Medulla oblongata (tissue), 1 donor: ENCODE data around the gene AVPR1B.
"Not testable (repeated sequence)": the region's sequence is repeated elsewhere in the genome, so short reads cannot be mapped to it uniquely, and the experiment has no call there.

Experiments used
- DNase-seq: peaks from one replicate; pipeline ENCODE4 v3.0.0-alpha.2; 2015; ENCODE audit errors: extremely low spot score

Gene AVPR1B

DNA sequence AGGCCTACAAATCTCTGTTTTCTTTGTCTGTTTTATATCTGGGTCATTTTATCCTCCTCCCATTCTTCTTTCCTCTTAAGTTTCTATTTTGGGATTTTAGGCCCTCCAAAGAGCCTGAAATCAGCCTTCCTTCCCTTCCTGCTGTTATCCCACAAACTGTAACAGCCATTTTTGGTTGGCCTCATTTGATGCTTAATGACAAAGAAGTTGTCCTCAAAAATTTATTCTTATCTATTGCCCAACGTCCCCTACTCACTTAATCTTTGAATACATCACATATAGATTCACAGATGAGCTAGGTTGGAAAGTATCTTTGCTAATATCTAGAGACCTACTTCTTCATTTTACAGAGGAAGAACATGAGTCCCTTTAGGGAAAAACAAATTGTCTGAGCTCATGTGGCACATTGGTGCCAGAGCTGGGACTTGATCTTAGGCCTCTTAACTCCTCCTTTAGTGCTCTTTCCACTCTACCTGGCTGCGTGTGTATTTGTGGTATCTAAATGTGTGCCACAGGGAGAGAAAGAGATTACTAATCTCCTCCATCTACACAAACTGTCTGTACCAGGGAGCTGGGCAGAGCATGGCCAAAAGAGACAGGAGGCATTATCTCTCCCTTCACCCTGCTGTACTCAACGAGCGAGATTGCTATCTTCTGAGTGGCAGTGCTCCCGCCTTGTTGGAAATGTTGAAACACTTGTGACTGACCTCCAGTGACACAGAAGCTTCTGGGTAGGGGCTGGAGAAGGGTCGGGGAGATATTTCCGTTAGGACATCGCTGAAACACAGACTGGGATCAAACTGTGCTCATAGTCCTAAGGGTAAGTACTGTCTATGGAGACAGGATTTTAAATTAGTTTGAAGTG, 34.1 kb downstream of the AVPR1B start:
- DNase-seq: no peak

DNA sequence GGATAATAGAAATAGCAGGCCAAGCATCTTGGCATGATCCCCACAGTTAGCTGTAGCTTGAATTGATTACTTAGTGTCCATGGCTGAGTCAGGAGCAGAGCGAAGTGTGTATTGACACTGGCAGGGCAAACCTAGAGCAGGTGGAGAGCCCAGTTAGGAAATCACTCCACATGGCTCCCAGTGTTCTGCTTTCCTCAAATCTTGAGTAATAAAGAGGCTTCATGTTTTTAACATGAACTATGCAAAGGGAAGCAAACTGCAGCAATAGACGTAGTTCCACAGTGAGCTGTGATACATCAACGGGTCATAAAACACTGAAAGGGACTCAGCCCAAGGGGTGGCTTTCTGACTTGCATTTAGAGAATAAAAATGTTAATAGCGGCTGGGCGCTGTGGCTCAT, 35.3 kb downstream of the AVPR1B start:
- no peak for DNase-seq

DNA sequence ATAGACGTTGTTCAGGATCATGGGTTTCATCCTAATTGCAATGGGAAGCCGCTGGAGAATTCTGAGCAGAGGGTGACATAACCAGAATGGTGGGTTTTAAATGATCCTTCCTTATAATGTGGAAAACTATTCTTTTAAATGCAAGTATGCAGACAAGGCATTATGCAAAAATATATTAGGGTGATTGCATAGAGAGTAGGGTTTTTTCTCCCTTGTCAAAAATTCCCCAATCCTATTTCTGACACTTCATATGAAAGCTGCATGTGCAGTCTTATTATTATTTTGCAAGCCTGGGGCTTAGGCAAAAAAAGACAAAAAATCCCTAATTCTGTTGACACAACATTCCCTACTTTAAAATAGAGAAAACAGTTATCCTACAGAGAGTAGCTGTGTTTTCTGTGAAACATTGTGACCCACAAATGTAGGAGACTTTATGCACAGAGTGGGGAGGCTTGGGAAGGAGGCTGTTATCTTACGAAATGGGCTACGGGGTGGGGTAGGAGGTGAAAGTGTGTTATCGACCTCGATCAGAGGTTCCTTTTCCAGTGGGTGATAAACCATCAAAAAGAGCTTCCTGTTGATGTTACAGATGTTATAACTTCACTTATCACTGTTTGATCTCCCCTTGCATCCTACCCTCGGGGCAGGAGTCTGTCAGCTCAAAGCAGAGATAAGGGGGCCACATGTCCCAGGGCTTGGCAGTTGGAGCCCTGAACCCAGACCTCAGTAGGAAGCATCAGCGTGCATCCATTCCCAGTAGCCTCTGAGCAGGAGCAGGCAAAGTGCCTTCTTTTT, 37.0 kb downstream of the AVPR1B start:
- no peak for DNase-seq

DNA sequence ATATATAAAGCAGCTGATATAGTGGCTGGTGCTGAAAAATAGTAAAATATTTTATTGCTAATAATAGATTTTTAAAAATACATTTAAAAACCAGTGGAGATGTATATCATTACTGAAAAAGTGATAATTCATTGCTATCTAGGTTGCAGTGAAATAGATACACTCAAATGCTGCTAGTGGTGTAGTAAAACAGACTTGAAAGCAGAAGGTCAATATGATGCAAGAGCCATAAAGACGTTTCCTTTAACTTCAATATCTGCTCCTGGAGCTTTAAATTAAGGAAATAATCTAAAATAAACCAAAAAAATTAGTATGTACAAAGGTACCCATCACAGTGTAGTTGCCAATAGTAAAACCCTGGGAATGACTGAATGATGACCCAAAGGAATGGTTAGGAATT, 38.1 kb downstream of the AVPR1B start:
- DNase-seq: no peak

DNA sequence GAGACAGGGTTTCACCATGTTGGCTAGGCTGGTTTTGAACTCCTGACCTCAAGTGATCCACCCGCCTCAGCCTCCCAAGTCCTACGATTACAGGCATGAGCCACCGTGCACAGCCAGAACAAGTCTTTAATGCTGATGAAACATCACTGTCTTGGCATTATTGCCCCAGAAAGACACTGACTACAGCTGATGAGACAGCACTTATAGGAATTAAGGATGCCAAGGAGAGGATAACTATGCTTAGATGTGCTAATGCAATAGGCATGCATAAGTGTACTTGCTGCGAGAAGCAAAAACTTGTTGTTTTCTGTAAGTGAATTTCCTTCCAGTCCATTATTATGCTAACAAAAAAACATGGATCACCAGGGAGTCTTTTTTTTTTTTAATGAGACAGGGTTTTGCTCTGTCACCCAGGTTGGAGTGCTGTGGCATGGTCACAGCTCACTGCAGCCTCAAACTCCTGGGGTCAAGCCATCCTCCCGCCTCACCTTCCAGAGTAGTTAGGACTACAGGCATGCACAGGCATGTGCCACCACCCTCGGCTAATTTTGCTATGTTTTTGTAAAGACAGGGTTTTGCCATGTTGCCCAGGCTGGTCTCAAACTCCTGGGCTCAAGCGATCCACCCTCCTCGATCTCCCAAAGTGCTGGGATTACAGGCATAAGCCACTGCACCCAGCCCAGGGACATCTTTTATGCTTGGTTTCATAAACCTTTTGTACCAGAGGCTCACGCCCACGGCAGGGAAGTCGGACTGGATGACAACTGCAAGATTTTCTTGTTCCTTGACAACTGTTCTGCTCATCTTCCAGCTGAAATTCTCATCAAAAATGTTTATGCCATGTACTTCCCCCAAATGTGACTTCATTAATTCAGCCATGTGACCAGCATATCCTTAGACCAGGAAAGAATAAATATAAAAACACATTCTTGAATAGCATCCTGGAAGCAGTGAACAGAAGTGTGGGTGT, 41.1 kb downstream of the AVPR1B start:
- no peak for DNase-seq

DNA sequence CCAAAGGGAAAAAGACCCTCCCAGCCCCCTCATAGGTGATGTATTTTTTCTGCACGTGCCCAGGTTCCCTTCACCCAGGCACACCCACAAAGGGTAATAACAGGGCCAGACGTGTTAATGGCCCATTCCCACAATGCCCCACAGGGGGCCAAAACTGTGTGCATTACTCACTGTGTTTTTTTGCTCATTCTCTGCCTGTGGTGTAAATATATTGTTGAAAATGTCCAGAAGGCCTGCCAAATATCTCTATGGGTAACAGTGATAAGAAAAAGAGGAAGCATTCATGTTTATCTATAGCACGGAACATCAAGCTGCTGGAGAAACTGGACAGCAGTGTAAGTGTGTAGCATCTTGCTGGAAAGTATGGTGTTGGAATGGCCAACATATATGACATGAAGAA, 42.3 kb downstream of the AVPR1B start:
- no peak for DNase-seq

DNA sequence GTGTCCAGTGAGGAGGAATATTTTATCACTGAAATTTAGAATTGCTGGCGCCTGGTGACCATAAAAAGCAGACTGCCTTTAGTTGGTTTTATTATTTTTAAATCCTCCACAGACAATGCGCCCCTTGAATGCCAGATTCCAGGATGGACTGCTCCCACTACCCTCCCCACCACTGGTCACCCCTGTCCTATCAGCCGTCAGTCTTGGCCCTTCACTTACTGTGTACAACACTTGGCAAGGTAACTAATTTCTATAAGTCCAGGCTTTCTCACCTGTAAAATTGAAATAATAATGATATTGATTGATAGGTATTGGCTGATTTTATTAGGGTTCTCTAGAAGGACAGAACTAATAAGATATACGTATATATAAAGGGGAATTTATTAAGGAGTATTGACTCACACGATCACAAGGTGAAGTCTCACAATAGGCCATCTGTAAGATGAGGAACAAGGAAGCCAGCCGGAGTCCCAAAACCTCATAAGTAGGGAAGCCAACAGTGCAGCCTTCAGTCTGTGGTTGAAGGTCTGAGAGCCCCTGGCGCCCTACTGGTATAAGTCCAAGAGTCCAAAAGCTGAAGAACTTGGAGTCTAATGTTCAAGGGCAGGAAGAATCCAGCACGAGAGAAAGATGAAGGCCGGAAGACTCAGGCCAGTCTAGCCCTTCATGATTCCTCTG, 46.4 kb downstream of the AVPR1B start:
- DNase-seq: peak; percentile 21

DNA sequence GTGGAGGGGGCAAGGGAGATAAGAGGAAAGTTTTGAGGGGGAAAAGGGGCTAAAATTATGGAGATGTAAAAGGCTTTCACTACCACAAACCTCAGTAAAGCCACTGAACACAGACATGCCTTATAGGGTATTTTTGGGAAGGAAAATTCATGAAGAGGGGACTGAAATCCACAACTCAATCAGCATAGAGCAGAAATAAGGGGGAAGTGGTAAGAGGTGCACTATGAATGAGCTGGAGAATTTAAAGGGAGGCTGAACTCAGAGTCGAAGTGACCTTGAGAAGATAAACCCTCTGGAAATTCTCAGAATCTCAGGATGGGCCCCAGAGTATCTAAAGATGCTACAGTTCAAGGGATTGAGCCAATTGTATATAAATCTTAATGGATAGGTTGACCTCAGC, 48.9 kb downstream of the AVPR1B start:
- DNase-seq: peak; percentile 30

DNA sequence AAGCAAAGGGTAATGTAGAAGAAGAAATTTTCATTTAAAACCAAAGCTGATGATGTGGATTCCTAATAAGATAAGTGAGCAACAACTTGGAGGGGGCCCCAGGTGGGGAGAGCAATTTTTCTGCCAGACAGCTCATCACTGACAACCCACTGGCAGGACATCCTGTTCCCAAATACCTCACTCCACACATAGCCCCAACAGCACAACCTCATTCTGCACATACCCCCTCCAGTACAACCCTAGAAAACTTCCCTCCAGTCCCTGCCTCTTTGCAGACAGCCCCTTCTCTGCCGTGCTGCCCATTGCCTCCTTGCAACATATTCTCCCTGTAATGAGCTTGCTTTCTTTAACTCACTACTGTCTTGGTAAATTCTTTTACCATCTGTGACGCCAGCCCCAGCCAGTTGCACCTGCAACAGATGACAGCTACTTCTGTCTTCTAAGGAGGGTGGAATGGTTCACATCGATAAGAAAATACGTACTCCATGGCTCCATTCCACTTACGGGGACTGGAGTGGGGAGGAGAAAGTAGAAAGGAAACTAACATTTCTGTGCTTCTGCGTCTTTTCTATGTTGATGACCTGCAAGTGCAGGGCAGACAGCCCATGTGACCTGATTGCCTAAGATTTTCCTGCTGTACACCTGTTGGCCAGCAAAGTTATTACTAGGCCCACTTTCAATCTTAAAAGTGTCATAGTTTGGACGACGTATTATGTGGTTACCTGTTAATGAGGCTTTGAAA, 49.5 kb downstream of the AVPR1B start:
- DNase-seq: peak; percentile 12

DNA sequence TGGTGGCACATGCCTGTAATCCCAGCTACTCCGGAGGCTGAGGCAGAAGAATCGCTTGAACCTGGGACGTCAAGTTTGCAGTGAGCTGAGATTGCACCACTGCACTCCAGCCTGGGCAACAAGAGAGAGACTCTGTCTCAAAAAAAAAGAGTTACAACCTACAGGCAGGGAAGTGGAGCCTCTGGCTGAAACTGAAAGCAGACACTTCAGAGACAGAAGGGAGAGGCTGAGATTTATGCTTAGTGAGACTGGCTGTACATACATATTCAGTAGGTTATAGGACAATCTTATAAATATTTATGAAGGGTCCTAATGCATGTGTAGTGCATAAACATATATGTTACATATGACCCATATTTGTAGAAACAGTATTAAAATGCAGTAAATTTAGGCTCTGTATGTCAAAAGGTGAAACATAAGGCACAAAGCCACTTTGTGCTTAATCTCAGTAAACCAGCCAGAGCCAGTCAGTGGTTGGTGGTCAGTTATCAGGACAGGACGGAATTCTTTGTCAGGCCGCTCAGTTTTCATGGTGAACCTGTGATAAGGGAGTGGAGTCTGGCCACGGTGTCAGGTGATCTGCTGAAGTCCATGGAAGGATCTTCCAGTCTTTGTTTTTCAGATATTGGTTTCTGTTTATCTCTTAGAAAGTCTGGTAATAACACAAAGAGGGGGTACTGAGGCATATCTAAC, 50.6 kb downstream of the AVPR1B start:
- DNase-seq: peak; percentile 50

DNA sequence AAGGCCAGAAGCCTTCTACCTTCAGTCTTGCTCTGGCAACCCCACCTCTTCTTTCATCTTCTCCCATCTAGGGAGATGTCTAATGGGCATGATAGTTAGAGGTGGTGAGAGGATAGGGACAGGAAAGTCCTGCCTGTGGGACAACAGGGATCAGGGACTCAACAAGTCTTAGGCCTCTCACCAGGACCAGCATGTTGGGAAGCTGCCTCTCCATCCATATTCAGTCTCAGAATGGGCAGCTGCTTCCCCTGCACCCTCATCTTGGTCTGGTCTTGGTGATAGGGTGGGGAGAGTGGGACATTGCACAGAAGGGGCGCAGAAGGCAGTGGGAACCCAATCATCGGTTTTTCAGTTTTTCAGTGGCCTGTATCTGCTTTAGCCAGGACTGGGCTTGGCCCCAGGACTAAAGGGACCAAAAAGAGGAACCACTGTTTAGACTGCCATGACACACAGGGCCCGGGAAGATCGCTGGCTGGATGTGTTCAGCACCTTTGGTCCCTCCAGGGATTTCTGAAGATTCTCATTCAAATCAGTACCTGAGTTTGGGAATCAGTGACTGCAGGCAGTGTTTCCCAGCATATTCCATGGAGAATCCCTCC, 51.5 kb downstream of the AVPR1B start:
- DNase-seq: no peak

DNA sequence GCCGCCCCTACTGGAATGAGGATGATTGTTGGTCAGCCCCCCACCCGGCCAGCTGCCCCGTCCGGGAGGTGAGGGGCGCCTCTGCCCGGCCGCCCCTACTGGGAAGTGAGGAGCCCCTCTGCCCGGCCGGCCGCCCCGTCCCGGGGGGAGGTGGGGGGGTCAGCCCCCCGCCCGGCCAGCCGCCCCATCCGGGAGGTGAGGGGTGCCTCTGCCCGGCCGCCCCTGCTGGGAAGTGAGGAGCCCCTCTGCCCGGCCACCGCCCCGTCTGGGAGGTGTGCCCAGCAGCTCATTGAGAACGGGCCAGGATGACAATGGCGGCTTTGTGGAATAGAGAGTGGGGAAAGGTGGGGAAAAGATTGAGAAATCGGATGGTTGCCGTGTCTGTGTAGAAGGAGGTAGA, 52.7 kb downstream of the AVPR1B start:
- not testable (repeated sequence) for DNase-seq

DNA sequence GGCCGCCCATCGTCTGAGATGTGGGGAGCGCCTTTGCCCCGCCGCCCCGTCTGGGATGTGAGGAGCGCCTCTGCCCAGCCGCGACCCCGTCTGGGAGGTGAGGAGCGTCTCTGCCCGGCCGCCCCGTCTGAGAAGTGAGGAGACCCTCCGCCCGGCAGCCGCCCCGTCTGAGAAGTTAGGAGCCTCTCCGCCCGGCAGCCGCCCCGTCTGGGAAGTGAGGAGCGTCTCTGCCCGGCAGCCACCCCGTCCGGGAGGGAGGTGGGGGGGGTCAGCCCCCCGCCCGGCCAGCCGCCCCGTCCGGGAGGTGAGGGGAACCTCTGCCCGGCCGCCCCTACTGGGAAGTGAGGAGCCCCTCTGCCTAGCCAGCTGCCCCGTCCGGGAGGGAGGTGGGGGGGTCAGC, 53.2 kb downstream of the AVPR1B start:
- DNase-seq: not testable (repeated sequence)

DNA sequence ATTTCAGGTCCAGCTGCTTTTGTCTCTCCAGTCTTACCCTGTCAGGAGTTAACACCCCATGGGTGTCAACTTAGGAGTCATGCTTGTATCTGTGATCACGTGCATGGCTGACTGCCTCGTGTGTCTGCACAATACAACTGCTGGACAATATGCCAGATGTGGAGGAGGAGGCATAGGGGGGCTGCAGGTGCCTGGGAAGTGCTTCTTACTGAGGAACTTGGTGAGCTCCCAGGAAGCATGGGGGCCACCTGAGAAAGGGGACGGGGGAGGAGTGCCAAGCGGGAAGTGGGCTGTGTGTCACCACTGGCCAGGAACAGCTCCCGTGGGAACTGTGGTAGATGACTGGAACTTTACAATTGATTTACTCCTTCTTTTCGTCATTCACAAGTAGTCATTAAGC, 54.7 kb downstream of the AVPR1B start:
- no peak for DNase-seq

DNA sequence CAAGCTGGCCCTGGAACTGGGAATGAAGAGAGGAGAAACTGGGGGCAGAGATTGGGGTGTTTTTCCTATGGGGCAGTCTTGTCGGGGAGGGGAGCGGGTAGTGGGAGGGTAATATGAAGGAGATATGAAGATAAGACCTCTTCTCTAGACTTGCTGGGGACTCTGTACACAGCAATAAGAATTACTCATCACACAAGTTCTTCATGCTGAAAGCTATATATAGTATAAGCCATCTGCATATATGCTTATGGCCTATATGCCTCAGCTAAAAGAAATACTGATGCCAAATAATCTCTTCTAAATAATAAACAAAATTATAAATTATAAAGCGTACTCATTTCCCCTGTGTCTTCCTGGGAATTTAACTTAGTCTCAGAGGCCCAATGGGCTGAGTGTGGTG, 56.3 kb downstream of the AVPR1B start:
- no peak for DNase-seq
